Measurements from ENCODE around the gene TNS3. TPM values are rescaled to one million over a fixed set of nuclear protein-coding genes. Genes with fewer than 3 reads are reported as not detected.
A peak's percentile ranks its signal among the peaks of the same experiment; 100 is the strongest.

Gene TNS3
- polyA plus RNA-seq, 3 donors = 92.4 to 94.7 (median 93.7) TPM

GRCh38 chr7:47430422-47430821 is 151.5 kb downstream of the TNS3 start:
- no peak for DNase-seq

- no peak for DNase-seq
Observed at GRCh38 chr7:47428768-47429472, 153.0 kb downstream of the TNS3 start.

- no peak for DNase-seq
Observed at GRCh38 chr7:47428052-47428767, 153.7 kb downstream of the TNS3 start.

GRCh38 chr7:47427051-47427643 is 154.8 kb downstream of the TNS3 start:
- DNase-seq = no peak

GRCh38 chr7:47424523-47424922 is 157.4 kb downstream of the TNS3 start:
- DNase-seq = no peak

GRCh38 chr7:47423196-47423595 is 158.7 kb downstream of the TNS3 start:
- DNase-seq = no peak

GRCh38 chr7:47422611-47423010 is 159.3 kb downstream of the TNS3 start:
- DNase-seq = no peak

GRCh38 chr7:47421456-47421855 is 160.5 kb downstream of the TNS3 start:
- DNase-seq = no peak

GRCh38 chr7:47420122-47420780 is 161.7 kb downstream of the TNS3 start:
- DNase-seq = no peak

- DNase-seq = no peak
Observed at GRCh38 chr7:47419471-47419870, 162.4 kb downstream of the TNS3 start.

- peak; percentile 40 for DNase-seq
Observed at GRCh38 chr7:47418601-47419309, 163.2 kb downstream of the TNS3 start.

- DNase-seq = no peak
Observed at GRCh38 chr7:47416492-47417480, 165.1 kb downstream of the TNS3 start.

- DNase-seq = no peak
Observed at GRCh38 chr7:47415318-47416212, 166.3 kb downstream of the TNS3 start.

- DNase-seq = no peak
Observed at GRCh38 chr7:47414342-47415317, 167.3 kb downstream of the TNS3 start.

GRCh38 chr7:47413526-47414341 is 168.2 kb downstream of the TNS3 start:
- DNase-seq = no peak

- no peak for DNase-seq
Observed at GRCh38 chr7:47411901-47412300, 170.0 kb downstream of the TNS3 start.

GRCh38 chr7:47411281-47411869 is 170.5 kb downstream of the TNS3 start:
- DNase-seq = no peak

All from renal pelvis (tissue), 4 donors.